NCI-H187 (cell line): ENCODE data around the gene GPHN.

Source experiments
- DNase-seq, 2 experiments: peaks; one replicate each; lab custom pipeline; 2025; lab: John Stamatoyannopoulos, UW

The GPHN gene

GRCh38 chr14:66601932-66602578 is 94.1 kb downstream of the GPHN start:
- no peak for DNase-seq

GRCh38 chr14:66603945-66604344 is 96.0 kb downstream of the GPHN start:
- DNase-seq, result no peak

- DNase-seq, result no peak
These were observed 98.9 kb downstream of the GPHN start for GRCh38 chr14:66606826-66607225.

- no peak for DNase-seq
These were observed 102.2 kb downstream of the GPHN start for GRCh38 chr14:66610154-66610563.

GRCh38 chr14:66613344-66613743 is 105.4 kb downstream of the GPHN start:
- DNase-seq, result no peak

- no peak for DNase-seq
These were observed 112.0 kb downstream of the GPHN start for GRCh38 chr14:66619952-66620351.

GRCh38 chr14:66623838-66624237 is 115.9 kb downstream of the GPHN start:
- no peak for DNase-seq

GRCh38 chr14:66624336-66624937 is 116.5 kb downstream of the GPHN start:
- DNase-seq, result no peak

GRCh38 chr14:66628636-66629035 is 120.7 kb downstream of the GPHN start:
- no peak for DNase-seq

GRCh38 chr14:66629499-66629898 is 121.6 kb downstream of the GPHN start:
- no peak for DNase-seq

GRCh38 chr14:66634876-66635275 is 126.9 kb downstream of the GPHN start:
- no peak for DNase-seq

- DNase-seq, result no peak
These were observed 127.5 kb downstream of the GPHN start for GRCh38 chr14:66635435-66635834.

GRCh38 chr14:66636240-66636639 is 128.3 kb downstream of the GPHN start:
- DNase-seq, result no peak

- DNase-seq, result no peak
These were observed 130.7 kb downstream of the GPHN start for GRCh38 chr14:66638689-66639088.

- no peak for DNase-seq
These were observed 134.1 kb downstream of the GPHN start for GRCh38 chr14:66641861-66642635.

GRCh38 chr14:66643344-66643743 is 135.4 kb downstream of the GPHN start:
- no peak for DNase-seq

- no peak for DNase-seq
These were observed 137.8 kb downstream of the GPHN start for GRCh38 chr14:66645716-66646115.

GRCh38 chr14:66649498-66649897 is 141.6 kb downstream of the GPHN start:
- no peak for DNase-seq

- no peak for DNase-seq
These were observed 142.6 kb downstream of the GPHN start for GRCh38 chr14:66650491-66650911.

GRCh38 chr14:66651536-66652220 is 143.7 kb downstream of the GPHN start:
- no peak for DNase-seq

- no peak for DNase-seq
These were observed 144.7 kb downstream of the GPHN start for GRCh38 chr14:66652525-66653106.

- DNase-seq, result no peak
These were observed 149.8 kb downstream of the GPHN start for GRCh38 chr14:66657780-66658179.
